ENCODE data around the gene CLASRP.

Gene CLASRP

DNA sequence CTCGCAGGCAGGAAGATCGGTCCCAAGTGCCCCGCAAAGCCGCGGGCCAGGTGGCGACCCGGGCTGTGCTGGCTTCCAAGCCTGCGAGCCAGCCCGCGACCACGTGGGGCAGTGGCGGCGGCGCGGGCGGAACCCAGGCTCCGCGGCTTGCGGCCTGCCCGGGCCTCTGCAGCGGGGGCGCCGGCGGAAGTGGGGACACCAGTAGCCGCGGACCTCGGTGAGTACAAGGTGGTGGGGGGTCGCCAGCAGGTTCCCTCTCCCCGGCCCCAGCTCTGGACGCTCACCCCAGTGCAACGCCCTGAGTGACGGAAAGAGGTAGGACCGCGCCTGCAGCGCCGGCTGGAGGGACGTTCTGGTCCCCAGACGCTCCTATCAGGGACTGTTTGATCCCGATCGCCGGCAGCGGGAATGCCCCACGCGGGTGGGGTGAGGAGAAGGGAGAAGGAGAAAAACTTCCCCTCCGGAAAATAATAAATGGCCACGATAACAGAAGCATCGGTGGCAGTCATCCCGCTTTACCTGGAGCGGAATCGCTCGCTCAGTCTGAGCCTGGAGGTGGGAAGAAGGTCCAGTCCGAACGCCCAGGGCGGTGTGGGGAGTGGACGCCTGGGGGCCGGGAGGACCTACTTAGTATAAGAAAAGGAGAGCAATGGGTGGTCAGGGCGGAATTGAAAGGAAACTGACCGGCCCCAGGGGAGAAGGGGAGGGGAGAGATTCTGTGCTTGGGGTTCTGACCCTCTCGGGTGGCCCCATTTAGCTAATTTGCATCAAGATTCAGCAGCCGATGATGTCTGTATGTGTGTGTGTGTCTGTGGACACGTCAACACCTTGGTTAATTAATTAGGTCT is 40.4 kb downstream of the CLASRP start, which contains the start of gene GEMIN7:
TSS of gene GEMIN7 (plus strand) at position 198 of the 848 bp plus-strand sequence. CDS start 10,855 bp downstream, outside the sequence.
- in situ Hi-C loops (cut with HindIII; ENCODE audit: low sequenced_read_pairs): no loop called here

DNA sequence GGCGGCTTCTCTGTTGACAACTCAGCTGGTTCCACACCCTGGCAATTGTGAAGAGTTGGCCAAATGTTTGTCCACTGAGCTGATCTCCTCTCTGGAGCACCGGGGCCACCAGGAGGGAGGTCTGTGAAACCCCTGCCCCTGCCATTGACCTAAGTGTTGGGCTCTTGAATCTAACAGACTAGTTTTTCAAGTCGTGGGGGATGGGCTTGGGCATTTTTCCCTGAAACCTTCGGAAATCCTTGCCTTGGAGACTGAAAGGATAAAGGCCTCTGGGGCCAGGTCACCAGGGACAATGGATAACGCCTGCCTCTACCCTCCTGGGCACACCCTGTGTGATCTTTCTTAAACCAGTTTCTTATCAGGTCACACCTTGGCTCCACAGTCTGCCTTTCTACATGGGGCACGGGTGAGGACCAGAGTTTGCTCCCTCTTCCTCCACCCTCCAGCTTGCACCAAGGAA is 41.1 kb downstream of the CLASRP start:
- in situ Hi-C loops (cut with HindIII; ENCODE audit: low sequenced_read_pairs): no loop called here

DNA sequence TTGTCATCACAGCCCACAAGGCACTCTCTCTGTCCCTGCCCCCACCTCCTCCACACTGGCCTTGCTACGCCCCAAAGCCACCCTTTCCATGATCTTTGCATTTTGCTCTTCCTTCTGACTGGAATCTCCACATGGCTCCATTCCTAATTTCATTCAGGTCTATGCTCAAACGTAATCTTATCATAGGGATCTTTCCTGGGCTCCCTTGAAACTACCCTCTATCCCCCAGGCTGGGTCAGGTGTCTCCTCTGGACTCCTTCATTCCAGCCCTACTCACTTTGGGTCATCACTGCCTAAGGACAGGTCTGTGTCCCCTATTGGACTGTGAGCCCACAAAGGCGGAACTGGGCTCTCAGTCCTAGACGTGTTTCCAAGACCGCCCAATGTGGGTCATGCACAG is 43.3 kb downstream of the CLASRP start:
- in situ Hi-C loops (cut with HindIII; ENCODE audit: low sequenced_read_pairs): no loop called here

DNA sequence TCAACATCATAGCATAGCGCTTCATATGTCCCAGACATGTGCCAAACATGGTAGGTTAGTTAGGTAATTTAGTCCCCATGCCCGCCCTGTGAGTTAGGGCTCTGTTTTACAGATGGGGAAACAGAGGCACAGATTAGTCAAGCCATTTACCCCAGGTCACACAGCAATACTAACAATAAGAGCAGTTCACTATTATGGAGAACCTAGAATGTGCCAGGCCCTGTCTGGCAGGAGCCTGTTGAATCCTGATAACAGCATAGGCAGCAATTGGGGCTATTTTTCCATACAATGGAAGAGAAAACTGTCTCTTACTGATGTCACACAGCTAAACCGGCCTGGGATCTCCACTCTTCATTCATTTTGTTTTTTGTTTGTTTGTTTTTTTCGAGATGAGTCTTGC is 47.6 kb downstream of the CLASRP start:
- in situ Hi-C loops (cut with HindIII; ENCODE audit: low sequenced_read_pairs): no loop called here

DNA sequence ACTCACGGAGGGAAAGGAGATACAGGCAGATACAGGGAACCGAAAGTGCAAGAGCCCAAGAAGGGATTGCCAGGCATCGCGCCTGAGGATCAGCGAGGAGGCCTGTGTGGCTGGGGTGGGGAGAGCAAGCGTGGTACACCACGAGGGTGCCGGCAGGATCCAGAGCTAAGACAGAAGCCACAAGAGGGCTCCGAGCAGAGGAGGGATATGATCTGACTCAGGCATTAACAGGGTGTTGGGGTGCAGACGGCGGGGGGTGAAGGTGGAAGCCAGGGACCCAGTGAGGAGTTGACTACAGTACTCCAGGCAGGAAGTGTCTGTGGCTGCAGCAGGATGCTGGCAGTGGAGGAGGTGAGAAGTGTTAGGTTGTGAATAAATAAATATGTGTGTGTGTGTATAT is 48.7 kb downstream of the CLASRP start:
- in situ Hi-C loops (cut with HindIII; ENCODE audit: low sequenced_read_pairs): no loop called here

DNA sequence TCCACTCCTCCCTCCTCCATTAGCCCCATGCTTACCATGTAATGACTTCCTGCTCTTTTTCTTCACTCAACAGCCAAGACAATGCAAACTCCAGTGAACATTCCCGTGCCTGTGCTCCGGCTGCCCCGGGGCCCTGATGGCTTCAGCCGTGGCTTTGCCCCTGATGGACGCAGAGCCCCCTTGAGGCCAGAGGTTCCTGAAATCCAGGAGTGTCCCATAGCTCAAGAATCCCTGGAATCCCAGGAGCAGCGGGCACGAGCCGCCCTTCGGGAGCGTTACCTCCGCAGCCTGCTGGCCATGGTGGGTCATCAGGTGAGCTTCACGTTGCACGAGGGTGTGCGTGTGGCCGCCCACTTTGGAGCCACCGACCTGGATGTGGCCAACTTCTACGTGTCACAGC is 51.2 kb downstream of the CLASRP start:
- in situ Hi-C loops (cut with HindIII; ENCODE audit: low sequenced_read_pairs): no loop called here

DNA sequence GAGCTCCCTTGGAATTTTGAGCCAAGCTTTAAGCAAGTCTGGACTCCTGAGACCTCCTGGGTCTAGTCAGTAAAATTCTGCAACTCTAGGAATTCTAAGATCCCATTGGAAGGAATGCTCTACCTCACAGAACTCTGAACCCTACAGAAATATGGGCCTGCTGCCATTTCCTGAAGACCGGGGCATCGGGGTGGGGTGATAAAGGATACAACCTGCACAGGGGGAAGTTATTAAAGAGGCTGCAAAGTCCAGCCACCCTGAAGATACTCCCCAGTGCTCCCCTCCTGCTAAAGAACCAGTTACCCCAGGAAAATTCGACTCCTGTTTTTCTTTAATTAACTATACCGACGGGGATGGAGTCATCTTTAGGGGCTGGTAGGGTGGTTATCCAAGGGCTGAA is 51.8 kb downstream of the CLASRP start:
- in situ Hi-C loops (cut with HindIII; ENCODE audit: low sequenced_read_pairs): no loop called here

DNA sequence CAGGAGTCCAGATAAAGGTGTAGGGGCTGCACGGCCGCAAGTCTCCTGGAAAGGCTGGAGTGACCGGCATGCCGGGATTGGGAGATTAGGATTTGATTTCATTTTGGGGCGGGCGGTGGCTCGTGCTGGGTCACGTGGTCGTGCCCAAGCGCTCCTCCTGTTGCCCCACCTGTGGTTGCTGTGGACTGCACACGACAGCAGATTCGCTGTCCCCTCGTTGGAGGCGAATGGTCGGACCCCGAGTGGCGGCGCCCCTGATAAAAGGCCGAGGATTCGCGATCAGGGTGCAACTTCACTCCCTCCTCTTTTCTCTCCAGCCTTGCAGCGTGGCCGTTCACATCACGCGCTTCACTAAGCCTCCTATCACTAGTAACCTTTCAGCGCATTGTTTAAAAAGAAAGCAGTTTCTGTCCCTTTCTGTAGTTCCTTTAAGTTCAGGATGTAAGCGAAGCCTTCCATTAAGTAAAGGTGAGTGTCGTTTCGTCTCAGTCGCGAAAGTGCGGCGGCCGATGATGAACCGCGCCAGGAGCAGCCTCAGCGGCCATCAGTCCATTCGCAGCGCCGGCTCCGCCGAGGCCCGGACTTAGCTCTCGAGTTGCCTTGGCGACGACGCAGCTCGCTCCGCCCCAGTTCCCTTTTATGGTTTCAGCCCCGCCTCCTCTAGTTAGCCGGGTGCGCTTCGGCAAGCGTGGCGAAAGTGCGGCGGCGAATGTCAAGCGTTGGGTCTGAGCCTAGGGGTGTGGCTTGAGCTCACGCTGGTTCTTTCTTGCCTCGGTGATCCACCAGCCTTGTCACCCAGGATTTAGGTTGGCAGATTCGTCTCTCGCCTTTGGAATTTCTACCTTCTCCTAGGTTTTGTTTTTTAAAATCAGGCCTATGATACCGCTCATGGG is 52.4 kb downstream of the CLASRP start:
- in situ Hi-C loops (cut with HindIII; ENCODE audit: low sequenced_read_pairs): no loop called here

DNA sequence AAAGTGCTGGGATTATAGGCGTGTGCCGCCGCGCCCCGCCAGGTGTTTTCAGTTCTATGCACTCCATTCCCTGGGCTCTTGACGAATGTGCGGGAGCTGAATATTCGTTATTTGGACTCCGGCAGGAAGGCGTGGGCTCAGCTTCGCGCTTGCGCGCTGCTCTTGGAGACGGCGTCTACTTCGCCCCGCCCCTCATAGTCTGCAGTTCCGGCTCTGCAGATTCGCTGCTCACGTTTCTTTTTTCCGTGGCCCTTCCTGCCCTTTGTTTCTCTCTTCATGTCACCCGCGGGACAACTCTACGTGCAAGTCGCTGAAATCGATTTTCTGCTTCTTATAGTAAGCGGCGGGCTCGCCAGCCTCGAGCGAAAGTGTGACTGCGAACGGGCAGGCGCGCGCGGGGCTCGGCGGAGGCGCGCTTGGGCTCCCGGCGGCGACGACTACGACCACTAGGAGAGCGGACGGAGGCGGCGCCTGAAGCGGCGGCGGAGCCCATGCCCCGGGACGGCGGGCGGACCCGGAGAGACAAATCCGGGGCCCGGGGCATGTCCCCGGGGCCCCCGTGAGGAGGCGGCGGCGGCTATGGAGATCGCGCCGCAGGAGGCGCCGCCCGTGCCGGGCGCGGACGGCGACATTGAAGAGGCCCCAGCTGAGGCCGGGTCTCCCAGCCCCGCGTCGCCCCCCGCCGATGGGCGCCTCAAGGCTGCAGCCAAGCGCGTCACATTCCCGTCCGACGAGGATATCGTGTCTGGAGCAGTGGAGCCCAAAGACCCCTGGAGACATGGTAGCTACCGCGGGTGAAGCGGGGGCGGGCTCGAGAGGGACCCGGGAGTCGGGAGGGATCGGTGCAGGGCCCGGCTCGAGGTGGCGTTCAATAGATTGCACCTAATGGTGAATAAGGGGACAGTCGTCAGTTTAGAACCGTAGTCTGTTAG is 54.2 kb downstream of the CLASRP start, which contains the start of gene PPP1R37:
TSS of gene PPP1R37 (plus strand) at position 433 of the 932 bp plus-strand sequence. CDS start at position 580, 147 bp downstream.
- in situ Hi-C loops (cut with HindIII; ENCODE audit: low sequenced_read_pairs): no loop called here

DNA sequence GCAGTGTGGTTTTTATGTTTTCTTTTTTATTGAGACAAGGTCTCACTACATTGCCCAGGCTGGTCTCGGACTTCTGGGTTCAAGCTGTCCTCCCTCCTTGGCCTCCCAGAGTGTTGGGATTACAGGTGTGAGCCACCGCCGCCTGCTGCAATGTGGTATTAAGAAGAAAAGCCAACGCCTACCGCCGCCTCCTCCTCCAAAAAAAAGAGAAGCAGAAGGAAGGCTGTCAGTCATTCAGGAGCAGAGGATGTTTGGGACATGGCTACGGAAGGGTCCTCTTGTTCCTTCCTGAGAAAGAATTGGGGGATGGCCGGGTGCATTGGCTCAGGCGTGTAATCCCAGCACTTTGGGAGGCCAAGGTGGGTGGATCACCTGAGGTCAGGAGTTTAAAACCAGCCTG is 55.3 kb downstream of the CLASRP start:
- in situ Hi-C loops (cut with HindIII; ENCODE audit: low sequenced_read_pairs): no loop called here

DNA sequence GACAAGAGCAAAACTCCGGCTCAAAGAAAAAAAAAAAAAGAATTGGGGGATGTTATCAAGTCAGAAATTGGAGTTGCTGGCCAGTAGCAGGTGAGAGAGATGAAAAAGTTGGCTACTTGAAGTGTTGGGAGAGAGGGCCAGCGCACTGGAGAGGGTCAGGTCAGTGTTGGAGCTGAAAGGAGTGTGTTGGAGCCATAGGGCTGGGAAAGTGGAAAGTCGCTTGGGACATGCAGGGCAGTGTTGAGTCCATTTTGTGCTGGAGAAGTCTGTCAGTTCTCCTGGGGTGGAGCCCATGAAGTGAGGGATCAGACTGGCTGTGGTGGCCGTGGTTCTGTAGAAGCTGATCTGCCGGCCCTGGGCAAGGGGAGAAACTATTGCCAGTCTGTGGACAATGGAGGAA is 55.9 kb downstream of the CLASRP start:
- in situ Hi-C loops (cut with HindIII; ENCODE audit: low sequenced_read_pairs): no loop called here

DNA sequence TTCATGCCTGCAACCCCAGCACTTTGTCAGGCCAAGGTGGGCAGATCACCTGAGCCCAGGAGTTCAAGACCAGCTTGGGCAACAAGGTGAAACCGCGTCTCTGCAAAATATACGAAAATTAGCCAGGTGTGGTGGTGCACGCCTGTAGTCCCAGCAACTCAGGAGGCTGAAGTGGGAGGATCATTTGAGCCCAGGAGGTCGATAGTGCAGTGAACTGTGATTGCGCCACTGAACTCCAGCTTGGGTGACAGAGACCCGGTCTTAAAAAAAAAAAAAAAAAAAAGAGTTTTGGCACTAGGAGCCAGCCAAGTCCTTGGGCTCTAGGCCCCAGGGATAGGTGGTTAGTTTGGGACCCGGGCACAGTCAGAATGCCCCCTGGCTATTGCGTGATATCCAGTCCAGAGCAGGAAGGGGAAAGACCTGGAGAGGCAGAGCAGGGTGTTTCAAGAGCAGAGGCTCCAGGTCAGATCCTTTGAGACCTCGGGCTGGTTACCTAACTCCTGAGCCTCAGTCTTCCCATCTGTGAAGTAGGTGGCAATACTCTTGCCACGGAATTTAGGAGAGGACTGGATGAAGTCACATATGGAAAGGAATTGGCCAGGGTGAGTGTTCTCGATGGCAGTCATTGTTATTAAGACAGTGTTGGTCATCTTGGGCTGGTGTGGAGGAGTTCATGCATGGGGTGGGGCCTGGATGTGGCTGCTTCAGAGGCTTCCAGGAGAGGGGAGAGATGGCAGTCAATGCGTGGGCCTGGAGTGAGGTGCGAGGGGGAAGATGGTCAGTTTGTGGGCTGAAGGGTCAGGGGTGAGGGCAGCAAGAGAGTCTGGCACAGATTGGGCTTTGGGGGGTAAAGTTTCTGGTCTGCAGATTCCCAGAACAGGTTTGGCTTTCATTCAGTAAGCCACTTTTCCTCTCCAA is 56.9 kb downstream of the CLASRP start:
- in situ Hi-C loops (cut with HindIII; ENCODE audit: low sequenced_read_pairs): no loop called here

DNA sequence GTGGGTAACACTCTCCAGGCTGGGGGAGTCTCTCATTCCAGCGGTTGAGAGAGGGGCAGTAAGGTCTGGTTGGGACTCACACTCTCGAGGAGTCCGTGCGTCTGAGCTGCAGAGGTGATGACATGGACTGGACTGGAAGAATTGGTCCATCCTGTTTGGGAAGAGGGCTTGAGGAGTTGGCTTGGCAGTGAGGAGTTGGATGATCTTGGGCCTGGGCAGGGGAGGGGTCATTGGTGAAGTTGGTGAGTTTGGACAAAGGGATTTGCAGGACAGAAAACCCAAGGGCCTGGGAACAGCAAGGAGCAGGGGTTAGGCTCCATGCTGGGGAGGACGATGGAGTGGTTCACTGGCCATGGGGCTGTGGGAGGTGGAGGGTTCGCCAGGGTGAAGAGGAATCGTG is 57.9 kb downstream of the CLASRP start:
- in situ Hi-C loops (cut with HindIII; ENCODE audit: low sequenced_read_pairs): no loop called here

DNA sequence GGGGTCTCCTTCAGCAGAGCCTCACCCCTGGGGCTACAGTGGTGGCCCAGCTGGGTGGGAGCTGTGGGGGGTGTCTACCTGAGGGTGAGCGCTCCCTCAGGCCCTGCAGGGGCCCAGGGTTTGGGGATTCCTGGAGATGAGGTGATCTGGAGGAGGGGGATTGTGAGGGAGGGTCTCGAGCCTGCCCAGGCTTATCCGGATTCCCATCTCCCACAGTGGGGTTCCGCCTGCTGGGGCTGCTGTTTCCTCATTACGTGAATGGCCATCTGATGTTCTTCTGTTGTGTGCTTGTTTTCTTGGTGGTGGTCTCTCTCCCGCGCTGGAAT is 58.6 kb downstream of the CLASRP start:
- in situ Hi-C loops (cut with HindIII; ENCODE audit: low sequenced_read_pairs): no loop called here

DNA sequence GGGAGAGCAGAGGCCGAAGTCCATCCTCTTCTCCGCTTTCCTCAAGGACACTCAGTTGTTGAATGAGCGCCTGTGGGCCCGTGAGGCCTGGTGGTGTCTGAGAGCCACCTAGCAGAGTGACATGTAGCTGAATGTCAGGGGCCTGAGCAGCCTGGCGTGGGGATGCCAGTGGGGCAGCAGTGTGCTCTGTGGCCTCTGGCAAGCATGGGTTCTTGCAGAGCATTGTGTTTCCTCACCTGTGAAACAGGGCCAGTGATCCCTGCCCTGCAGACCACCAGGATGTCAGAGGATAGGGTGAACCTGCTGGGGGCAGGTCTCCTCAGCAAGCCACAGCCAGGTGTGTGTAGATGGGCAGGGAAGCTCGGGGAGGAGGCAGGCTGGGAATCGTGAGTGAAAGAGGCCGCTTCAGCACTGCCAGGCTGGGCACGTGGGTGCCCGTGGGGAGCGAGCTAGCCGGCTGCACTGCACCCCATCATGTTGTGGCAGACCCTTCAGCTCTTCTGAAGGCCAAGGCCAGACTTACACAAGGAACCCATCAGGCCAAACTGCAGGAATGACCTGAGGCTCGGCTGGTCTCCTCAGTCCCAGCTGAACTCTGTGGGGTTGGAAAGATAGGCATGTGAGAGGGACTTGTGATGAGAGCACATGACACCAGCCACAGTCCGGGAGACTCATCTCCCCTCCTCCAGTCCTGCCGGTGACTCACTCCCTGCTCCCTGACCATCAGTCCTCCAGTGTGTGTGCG is 59.1 kb downstream of the CLASRP start:
- in situ Hi-C loops (cut with HindIII; ENCODE audit: low sequenced_read_pairs): no loop called here

DNA sequence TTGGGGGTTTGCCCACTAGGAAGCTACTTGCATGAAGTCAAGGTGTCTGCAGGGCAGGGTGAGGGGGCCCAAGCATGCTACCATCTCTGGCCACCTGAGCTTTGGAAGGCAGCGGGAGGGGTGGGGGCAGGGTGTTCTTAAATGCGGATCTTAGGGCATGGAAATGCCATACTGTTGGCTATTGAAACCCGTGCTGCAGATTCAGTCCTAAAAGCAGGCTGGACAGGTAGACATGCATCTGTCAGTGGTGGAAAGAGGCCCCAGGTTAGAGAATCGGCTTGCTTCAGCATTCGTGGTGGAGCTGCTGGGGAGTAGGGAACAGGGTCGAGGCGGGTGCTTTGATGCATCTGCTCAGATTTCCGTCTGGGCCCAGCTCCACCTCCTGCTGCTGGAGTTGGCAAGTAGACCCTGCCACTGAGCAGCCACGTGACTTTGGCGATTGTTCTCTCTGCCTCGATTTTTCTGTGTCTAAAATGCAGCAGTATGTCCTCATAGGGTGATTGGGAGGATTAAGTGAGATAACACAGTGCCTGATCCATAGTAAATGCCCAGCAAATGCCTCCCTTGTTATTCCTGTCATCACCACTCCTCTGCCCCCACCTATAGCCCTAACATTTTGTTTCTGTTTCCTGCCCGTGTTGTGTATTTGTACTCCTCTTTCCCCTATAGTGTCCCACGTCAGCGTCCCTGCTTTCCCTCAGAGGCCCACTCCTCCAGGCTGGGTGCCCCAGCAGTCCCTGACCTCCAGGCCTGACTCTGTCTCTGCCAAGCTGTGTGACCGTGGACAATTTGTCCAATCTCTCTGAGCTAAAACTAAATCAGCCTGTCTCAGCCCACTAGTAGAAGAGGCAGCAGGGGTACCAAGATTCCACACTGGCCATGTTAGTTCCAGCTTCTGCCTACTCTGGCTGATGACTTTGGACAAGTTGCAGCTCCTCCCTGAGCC is 59.9 kb downstream of the CLASRP start:
- in situ Hi-C loops (cut with HindIII; ENCODE audit: low sequenced_read_pairs): no loop called here

DNA sequence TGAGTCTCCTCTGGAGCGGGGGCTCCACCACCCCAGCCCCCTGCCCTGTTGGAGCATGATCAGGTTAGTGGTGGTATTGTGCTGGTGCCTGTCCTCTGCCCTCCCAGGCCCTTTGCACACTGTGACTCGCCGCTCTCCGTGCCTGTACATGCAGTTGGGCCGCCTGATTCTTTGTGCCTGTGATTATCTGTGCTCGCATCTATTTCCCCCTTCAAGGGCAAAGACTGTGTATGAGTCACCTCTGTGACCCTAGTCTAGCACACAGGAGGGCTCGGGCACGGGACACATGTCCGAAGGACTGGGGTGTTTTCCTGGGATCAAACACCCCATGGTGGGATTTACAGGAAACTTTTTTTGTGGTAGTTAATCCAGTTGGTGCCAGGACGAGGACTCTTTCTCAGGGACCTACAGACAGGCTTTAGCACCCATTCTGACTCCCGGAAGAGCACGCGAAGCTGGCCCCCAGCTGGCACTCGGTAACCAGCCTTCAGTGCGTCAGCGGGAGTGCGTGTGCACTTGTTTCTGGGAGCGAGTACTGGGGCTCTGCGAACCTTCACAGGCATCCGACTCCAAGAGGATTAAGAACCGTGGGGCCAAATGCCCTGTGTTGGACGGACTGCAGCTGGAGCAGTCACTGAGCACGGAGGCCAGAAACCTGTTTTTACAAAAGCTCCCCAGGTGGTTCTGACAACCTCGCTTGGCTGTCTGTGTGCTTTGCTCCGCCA is 60.8 kb downstream of the CLASRP start:
- in situ Hi-C loops (cut with HindIII; ENCODE audit: low sequenced_read_pairs): no loop called here
